Esophagus squamous epithelium (tissue), 5 donors: ENCODE measurements around the gene DCLRE1B. TPM values are rescaled to one million over a fixed set of nuclear protein-coding genes. Genes with fewer than 3 reads are reported as not detected.

Experiments used
- DNase-seq: peaks from one replicate; lab custom pipeline; 2025; lab: John Stamatoyannopoulos, UW
- H3K27ac ChIP-seq, 4 donors: fragments of 200-600 bp; sonication (generic); one replicate each; pipeline ENCODE4 v1.5.1; 2016 to 2019; ENCODE audit warnings: mild to moderate bottlenecking in 1 of 4
- H3K27me3 ChIP-seq, 4 donors: fragments of 200-600 bp; sonication (generic); 1 replicate in 3 of 4; 2 replicates in 1 of 4; pipeline versions ENCODE4 v1.5.1 to v1.6.0; 2017 to 2021; ENCODE audit warnings: antibody characterized with exemption in 1 of 4
- H3K36me3 ChIP-seq, 3 donors: fragments of 200-600 bp; sonication (generic); one replicate each; pipeline ENCODE4 v1.5.1; 2016 to 2019
- H3K4me1 ChIP-seq, 3 donors: fragments of 200-600 bp; sonication (generic); one replicate each; pipeline ENCODE4 v1.5.1; 2017 to 2019
- H3K4me3 ChIP-seq, 4 donors: fragments of 200-600 bp; sonication (generic); 1 replicate in 3 of 4; 2 replicates in 1 of 4; pipeline ENCODE4 v1.5.1; 2016 to 2019; ENCODE audit warnings: mild to moderate bottlenecking in 2 of 4, moderate library complexity in 1 of 4
- H3K9me3 ChIP-seq, 3 donors: fragments of 200-600 bp; sonication (generic); one replicate each; pipeline ENCODE4 v1.5.1; 2016 to 2019
- CTCF ChIP-seq, 6 experiments: fragments of 450-650 bp in 4 of 6; fragments of 200-600 bp in 2 of 6; sonication (generic) in 2 of 6; IDR thresholded peaks; one replicate each; pipeline ENCODE4 v1.5.1; 2016 to 2019; ENCODE audit warnings: antibody characterized with exemption in 6 of 6, mild to moderate bottlenecking in 4 of 6, moderate library complexity in 4 of 6
- POLR2A ChIP-seq, 4 donors: fragments of 450-650 bp; IDR thresholded peaks; one replicate each; pipeline ENCODE4 v1.6.1; 2017; ENCODE audit warnings: antibody characterized with exemption in 4 of 4, mild to moderate bottlenecking in 4 of 4, moderate library complexity in 3 of 4
- WGBS, 2 donors: methylation state at CpG; one replicate each; pipeline ENCODE4 v1.1.5; 2018; 5-methylcytosine and 5-hydroxymethylcytosine counted together
- intact Hi-C: fragments of 100-400 bp; cut with DNase I; formaldehyde crosslinking; loops from one replicate; pipeline ENCODE4 v1.15.0; 2022
- total RNA-seq, 4 donors: library from RNA; depleted of rRNA; stranded (reverse); fragments of >200 nt; gene quantifications; one replicate each; pipeline ENCODE4 v1.1.0, GENCODE V29; 2016
- donor health status: DM: yes; HTN: yes; CAD: no.

DCLRE1B gene
- total RNA-seq, 4 donors from 2014 or later = 2.7 to 6.5 (median 4.7) TPM

GRCh38 chr1:113886417-113887401 lies 18.4 kb upstream of the DCLRE1B start:
- intact Hi-C loops = no loop called here
- no peak for DNase-seq
- Histone ChIP-seq H3K36me3 (no peaks in the 10 kb centered on the region), H3K4me3 (peak overlapping the region in 2 of 4 donors; percentile 4 to 22), H3K9me3 (no peaks in the 10 kb centered on the region), H3K27ac (peak overlapping the region; percentile 64 to 80 (median 70)), H3K4me1 (peaks cover 0 to 56% (median 17%) of the 10 kb centered on the region in 3 donors), H3K27me3 (no peaks in the 10 kb centered on the region)
- TF ChIP-seq CTCF (IDR thresholded peaks at IDR 0.05) (no peak), POLR2A (IDR thresholded peaks at IDR 0.05) (no peak)
- 53 to 69% methylated on average over 14 to 15 of the region's 17 CpGs for WGBS, 2 donors

- Histone ChIP-seq H3K27ac (peak within 1 kb of the TSS; percentile 64 to 80 (median 70)), H3K4me1 (peaks cover 0 to 50% (median 17%) of the 10 kb centered on the region in 3 donors), H3K27me3 (no peaks in the 10 kb centered on the region), H3K36me3 (no peaks in the 10 kb centered on the region), H3K4me3 (peak within 1 kb of the TSS in 2 of 4 donors; percentile 4 to 22), H3K9me3 (no peaks in the 10 kb centered on the region)
- TF ChIP-seq CTCF (IDR thresholded peaks at IDR 0.05) (no peak), POLR2A (IDR thresholded peaks at IDR 0.05) (no peak)
- WGBS, 2 donors = 34 to 41% methylated on average over 6 of the region's 6 CpGs
- no peak for DNase-seq
- intact Hi-C loops = no loop called here
Observed at GRCh38 chr1:113887402-113888175, 17.5 kb upstream of the DCLRE1B start, which contains the start of gene BCL2L15. Gene BCL2L15, minus strand, starts transcription at chr1:113887581. Its CDS starts 206 bp downstream, at chr1:113887375.

- Histone ChIP-seq H3K9me3 (no peaks in the 10 kb centered on the region), H3K36me3 (peaks cover 0 to 23% (median 3%) of the 10 kb centered on the region in 3 donors), H3K4me1 (peaks cover 0 to 34% (median 6%) of the 10 kb centered on the region in 3 donors), H3K27me3 (no peaks in the 10 kb centered on the region), H3K27ac (no peak overlapping the region), H3K4me3 (no peak overlapping the region)
- WGBS, 2 donors = 55 to 64% methylated on average over 2 of the region's 2 CpGs
- DNase-seq = no peak
- intact Hi-C loops = no loop called here
- TF ChIP-seq POLR2A (IDR thresholded peaks at IDR 0.05) = no peak
Observed at GRCh38 chr1:113890816-113891215, 14.3 kb upstream of the DCLRE1B start.

GRCh38 chr1:113891631-113892220 lies 13.4 kb upstream of the DCLRE1B start:
- Histone ChIP-seq H3K27ac (no peak overlapping the region), H3K27me3 (no peaks in the 10 kb centered on the region), H3K4me3 (no peak overlapping the region), H3K4me1 (peaks cover 0 to 25% (median 5%) of the 10 kb centered on the region in 3 donors), H3K9me3 (no peaks in the 10 kb centered on the region), H3K36me3 (peaks cover 0 to 32% (median 9%) of the 10 kb centered on the region in 3 donors)
- WGBS, 2 donors = 86 to 90% methylated on average over 7 to 11 of the region's 11 CpGs
- intact Hi-C loops = no loop called here
- no peak for TF ChIP-seq POLR2A (IDR thresholded peaks at IDR 0.05)
- no peak for TF ChIP-seq CTCF (IDR thresholded peaks at IDR 0.05)
- DNase-seq = no peak

GRCh38 chr1:113893267-113893666 lies 11.9 kb upstream of the DCLRE1B start:
- H3K27me3 ChIP-seq = no peaks in the 10 kb centered on the region
- no peak for DNase-seq
- no peak for TF ChIP-seq POLR2A (IDR thresholded peaks at IDR 0.05)
- TF ChIP-seq CTCF (IDR thresholded peaks at IDR 0.05) = no peak
- intact Hi-C loops = no loop called here
- 94 to 100% methylated on average over 3 of the region's 3 CpGs for WGBS, 2 donors
- no peak overlapping the region for H3K27ac ChIP-seq
- H3K4me1 ChIP-seq = peaks cover 0 to 9% (median 0%) of the 10 kb centered on the region in 3 donors
- H3K9me3 ChIP-seq = no peaks in the 10 kb centered on the region
- no peak overlapping the region for H3K4me3 ChIP-seq
- peaks cover 0 to 48% (median 9%) of the 10 kb centered on the region in 3 donors for H3K36me3 ChIP-seq
